HL-60 (cell line): Measurements from ENCODE around the gene ALKAL2.

Experiments
- POLR2AphosphoS5 ChIP-seq: IDR thresholded peaks from 2 replicates; pipeline ENCODE4 v1.6.1; 2012; ENCODE audit warnings: low read depth
- TF ChIP-seq, protein P1 (sequence below): IDR thresholded peaks from one replicate; pipeline ENCODE4 v1.5.1; 2011; ENCODE audit warnings: low read length, control low read depth, inconsistent platforms; ENCODE audit not compliant: insufficient read depth
- TF ChIP-seq, protein P2 (sequence below): IDR thresholded peaks from 2 replicates; pipeline ENCODE4 v1.6.1; 2012; ENCODE audit warnings: low read depth; ENCODE audit not compliant: insufficient replicate concordance

DNA sequence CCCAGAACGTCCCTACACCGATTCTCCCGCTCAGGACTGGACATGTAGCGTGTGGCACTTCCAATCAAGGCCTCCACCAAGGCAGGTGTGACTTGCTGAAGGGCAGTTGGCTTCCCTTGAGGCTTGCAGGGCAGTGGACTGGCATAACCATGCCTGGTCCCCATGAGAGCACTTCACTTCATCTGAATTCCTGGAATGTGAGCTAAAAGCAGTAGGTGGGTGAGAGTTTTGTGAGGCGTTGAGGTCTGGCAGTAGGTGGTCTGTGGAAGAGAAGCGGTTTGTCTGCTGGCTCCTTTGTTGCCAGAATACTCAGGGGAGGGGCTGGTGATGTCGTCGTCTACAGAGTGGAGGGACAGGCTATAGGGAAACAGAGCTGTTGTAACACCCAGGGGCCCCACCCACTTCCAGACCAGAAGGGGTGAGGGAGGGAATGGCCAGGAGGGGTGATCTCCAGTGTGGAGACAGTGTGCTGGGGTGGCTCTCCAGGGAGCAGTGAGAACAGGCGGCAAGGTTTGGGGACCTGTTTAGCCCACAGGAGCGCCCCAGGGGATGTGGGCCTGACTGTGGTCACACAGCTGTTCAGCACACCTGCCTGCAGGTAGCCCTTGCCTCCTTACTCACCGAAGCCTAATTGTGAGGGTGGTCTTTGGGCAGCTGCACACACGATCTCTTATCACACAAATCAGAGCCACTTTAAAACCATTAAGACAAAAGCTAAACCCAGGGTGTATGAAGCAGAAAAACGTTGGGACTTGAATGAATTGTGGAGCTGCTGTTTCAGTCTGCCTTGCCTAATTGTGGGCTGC is 21.5 kb upstream of the ALKAL2 start:
- TF ChIP-seq, protein P1, sequence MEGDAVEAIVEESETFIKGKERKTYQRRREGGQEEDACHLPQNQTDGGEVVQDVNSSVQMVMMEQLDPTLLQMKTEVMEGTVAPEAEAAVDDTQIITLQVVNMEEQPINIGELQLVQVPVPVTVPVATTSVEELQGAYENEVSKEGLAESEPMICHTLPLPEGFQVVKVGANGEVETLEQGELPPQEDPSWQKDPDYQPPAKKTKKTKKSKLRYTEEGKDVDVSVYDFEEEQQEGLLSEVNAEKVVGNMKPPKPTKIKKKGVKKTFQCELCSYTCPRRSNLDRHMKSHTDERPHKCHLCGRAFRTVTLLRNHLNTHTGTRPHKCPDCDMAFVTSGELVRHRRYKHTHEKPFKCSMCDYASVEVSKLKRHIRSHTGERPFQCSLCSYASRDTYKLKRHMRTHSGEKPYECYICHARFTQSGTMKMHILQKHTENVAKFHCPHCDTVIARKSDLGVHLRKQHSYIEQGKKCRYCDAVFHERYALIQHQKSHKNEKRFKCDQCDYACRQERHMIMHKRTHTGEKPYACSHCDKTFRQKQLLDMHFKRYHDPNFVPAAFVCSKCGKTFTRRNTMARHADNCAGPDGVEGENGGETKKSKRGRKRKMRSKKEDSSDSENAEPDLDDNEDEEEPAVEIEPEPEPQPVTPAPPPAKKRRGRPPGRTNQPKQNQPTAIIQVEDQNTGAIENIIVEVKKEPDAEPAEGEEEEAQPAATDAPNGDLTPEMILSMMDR: no peak
- TF ChIP-seq, protein P2, sequence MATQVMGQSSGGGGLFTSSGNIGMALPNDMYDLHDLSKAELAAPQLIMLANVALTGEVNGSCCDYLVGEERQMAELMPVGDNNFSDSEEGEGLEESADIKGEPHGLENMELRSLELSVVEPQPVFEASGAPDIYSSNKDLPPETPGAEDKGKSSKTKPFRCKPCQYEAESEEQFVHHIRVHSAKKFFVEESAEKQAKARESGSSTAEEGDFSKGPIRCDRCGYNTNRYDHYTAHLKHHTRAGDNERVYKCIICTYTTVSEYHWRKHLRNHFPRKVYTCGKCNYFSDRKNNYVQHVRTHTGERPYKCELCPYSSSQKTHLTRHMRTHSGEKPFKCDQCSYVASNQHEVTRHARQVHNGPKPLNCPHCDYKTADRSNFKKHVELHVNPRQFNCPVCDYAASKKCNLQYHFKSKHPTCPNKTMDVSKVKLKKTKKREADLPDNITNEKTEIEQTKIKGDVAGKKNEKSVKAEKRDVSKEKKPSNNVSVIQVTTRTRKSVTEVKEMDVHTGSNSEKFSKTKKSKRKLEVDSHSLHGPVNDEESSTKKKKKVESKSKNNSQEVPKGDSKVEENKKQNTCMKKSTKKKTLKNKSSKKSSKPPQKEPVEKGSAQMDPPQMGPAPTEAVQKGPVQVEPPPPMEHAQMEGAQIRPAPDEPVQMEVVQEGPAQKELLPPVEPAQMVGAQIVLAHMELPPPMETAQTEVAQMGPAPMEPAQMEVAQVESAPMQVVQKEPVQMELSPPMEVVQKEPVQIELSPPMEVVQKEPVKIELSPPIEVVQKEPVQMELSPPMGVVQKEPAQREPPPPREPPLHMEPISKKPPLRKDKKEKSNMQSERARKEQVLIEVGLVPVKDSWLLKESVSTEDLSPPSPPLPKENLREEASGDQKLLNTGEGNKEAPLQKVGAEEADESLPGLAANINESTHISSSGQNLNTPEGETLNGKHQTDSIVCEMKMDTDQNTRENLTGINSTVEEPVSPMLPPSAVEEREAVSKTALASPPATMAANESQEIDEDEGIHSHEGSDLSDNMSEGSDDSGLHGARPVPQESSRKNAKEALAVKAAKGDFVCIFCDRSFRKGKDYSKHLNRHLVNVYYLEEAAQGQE: no peak
- no peak for TF ChIP-seq POLR2AphosphoS5
